Endometrial microvascular endothelial cells (primary cell): ENCODE measurements around the gene ESYT2. TPM values are rescaled to one million over a fixed set of nuclear protein-coding genes. Genes with fewer than 3 reads are reported as not detected.

Experiments
- in situ Hi-C: cut with HindIII; loops from 2 replicates; pipeline ENCODE4 v1.10.0; 2017; ENCODE audit warnings: low sequenced_read_pairs, low pct_unique_long_range_greater_than_20kb; ENCODE audit errors: inconsistent ontology term
- total RNA-seq: library from RNA; depleted of rRNA; stranded (reverse); fragments of >200 nt; gene quantifications from one replicate; pipeline ENCODE4 v1.2.3, GENCODE V29; 2015; ENCODE audit errors: inconsistent ontology term

ESYT2 gene
- total RNA-seq, 1 donor from 2014 or later: 42.9 TPM

DNA sequence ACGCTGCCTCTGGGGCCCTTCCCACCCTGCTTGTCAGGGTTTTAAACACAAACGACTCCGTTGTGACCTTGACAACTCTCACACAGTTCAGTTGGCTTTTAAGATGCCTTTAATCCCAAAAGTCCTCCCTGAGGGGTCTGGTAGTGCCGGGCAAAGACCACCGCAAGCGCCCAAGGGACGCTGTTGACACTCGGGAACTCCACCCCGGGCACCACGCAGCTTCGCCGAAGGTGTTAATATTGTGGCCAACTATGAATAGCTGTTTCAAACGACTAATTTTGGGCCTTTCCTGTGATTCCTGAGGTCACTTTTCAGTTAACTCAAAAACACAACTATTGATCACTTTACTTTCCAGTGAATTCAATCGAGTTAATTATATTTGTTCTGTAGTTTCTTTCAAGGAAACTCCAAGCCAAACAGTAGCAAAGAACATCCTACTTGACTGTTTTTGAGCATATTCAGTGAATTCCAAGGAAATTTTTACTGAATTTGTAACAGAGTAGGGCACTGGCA, 958 bp upstream of the ESYT2 start:
- in situ Hi-C loops: no loop called here

DNA sequence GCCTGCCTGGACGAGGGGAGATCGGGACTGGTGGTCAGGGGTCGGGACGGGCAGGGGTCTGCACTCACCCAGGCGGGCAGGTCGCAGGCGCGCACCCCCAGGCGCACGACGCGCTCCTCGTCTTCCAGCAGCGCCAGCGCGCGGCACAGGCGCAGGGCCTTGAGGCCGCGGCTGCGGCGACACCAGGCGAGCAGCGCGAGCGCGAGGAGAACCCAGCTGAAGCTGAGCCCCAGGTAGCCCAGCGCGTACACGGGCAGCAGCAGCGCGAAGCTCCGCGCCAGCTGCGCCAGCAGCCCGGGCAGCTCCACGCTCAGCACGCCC, 328 bp downstream of the ESYT2 start:
- in situ Hi-C loops: no loop called here

DNA sequence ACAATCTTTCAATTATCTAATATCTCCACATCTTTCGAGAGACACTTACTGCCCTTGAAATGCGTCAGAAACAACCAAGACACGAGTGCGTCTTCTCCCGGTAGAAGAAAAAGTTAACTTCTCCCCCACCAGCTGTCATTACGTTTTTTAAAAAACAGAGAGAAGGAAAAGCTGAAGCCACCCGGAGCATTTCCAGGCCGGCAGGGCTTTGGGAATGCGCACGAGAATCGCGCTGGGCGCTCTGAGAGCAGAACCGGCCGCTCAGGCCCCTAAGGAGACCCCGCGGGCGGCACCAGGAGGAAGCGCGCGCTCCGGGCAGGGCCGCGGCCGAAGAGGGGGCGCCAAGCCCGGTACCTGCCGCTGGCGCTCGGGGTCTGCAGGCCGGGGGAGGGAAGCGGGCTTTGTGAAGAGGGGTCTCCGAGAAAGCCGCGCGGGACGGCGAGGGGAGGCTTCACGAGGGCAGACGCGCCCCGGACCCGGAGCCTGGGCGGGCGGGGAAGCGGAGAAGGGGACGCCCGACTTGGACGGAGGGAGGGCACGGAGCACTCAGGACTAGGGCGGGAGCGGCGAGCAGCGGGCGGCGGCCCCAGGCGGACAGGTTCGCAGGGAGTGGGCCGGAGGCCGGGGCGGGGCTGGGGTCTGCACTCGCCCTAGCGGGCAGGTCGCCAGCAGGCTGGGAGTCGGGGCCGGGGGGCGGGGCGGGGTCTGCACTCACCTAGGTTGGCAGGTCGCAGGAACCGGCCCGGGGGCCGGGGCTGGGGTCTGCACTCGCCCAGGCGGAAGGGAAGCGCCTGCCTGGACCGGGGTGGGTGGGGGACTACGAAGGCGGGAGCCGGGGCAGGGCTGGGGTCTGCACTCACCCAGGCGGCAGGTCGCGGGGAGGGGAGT, 932 bp downstream of the ESYT2 start:
- in situ Hi-C loops: no loop called here

DNA sequence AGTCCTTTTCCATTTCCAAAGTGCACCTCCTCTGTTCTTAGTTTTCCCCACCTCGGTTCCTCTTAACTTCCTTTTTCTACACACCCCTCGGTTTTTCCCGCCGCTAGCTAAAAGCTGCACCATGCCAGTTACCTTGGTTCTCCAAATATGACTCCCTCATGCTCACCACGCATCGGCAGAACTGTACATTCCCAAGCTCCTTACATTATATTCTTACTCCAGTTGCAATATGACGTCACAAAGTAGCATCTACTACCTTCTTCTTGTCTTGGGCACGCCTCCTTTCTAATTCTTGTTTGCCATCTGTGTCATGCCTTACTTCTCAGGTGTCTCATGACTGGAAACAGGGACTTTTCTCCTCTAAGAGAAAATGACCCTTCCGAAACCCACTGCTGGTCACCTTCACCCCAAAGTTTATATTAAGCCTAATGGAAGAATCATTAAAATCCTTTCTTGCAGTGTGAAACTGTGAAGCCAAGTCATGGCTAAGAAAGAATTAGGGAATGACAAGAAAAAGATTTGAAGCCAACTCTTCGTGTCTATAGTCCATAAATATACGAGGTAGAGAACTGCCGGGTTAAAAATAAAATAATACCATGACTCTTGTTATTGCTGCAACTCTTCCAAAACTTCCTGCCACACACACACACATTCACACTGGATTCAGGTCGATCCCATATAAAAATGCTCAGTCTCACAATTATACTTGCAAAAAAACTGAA, 1.7 kb downstream of the ESYT2 start:
- in situ Hi-C loops: no loop called here

DNA sequence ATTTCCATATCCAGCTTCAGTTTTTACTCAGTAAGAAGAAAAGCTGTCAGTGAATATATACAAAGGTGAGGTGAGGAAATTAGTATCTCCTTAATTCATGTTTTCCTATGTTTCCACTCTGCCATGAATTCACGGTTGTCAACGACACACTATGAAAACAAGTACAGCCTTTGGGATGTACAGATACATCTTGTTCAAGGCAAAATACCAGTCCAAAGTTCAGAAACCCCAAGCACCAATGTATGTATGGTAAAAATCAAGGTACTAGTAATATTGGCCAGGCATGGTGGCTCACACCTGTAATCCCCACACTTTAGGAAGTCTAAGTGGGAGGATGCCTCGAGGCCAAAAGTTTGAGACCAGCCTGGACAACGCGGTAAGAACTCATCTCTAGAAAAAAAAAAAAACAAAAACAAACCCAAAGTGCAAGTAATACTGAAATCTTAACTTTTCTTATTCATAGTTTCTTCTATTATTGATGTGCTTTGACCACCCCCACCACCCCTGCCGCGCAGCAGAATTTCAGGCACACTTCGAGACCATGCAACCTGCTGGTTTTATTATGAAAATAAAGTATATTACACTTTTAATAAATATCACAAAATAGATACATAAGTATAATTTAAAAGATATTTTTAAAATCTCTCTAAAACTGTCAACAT, 3.5 kb downstream of the ESYT2 start:
- in situ Hi-C loops: no loop called here

DNA sequence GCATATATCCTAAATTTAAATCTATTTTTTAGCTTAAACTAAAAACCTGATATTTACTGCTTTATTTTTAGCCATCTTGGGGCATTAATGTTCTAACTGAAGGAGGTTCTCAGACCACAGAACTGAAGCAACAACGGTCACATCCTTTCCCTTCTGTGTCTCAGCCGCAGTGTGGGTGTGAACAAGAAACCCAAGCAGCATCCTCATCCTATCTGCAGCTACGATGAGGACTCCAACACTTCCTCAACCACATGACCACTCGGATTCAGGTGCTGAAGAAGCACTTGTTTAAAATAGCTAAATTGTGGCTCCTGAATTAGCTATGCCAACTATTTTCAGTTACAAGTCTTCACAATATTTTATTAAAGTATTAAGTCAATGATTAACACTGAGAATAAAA, 5.3 kb downstream of the ESYT2 start:
- in situ Hi-C loops: no loop called here

DNA sequence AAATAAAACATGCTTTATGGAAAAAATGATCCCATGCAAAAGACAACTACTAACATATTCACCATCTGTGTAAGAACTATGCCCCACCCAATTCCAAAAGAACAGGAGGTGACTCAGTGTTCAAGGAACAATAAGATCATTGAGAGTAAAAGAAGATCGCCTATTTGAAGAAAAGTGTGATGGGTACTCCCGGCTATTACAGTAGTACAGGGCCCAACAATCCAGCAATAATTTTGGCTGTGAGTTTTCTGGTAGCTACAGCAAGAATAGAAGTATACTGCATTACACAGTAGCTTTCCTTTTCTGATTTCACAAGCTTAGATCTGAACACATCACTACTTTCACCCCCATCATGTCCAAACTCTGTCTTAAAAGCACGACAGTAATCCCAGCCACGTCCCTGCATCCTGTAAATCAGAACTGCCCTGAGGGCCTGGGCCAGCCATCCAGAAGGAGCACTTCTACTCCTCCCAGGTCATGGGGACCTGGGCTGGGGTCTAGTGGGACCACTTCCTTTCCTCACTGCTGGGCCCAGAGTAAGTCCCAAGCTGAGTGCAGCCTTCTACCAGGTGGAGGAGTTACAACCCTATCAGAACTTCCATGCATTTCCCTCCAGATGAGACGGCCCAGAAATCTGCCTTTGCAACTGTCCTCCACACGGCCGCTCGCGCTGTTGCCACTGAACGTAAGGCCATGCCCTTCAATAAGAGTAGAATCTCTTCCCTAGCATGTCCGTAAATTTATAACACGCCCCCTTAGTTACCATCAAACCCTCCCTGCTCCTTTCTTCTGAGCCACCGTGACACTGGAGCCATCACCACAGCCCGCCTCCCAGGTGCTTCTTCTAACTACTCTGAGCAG, 7.9 kb downstream of the ESYT2 start:
- in situ Hi-C loops: no loop called here

DNA sequence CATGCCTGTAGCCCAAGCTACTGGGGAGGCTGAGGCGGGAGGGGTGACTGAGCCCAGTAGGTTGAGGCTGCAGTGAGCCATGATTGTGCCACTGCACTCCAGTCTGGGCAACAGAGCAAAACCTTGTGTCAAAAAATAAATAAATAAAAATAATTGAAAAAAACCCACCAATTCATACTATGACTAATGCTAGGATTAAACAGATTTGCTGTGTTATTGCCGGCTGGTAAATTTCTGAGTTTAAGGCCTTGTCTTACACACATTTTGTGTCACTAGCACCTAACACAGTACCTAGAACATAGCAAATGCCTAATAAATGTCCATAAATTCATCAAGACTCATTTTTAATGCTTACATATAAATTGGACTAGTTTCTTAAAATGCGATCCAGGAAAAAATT, 8.7 kb downstream of the ESYT2 start:
- in situ Hi-C loops: no loop called here

DNA sequence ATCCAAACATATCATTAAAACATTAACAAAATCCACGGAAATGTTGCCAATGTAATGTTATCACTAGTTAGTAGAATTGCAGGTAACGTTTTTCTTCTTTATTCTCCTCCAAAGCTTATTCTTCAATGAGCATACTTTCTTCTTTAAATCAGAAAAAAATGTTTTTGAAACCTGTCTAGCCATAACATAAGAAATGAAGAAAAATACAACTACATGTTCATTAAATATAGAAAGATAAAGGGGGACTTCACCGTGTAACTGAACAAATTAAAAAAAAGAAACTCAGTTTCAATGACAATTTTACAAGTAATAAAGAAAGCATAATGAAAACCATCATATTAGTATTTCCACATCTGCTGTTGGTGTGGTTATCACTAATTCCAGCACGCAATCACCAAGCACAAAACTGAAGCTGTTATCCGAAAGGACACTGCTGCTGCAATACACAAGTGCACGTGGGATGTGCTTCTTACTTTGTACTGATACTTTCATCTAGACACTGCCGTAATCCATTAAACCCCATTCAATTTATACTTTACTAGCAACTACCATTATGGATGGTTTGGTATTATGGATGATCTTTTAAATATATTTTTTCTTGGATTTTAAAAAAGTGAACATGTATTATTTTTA, 9.6 kb downstream of the ESYT2 start:
- in situ Hi-C loops: no loop called here

DNA sequence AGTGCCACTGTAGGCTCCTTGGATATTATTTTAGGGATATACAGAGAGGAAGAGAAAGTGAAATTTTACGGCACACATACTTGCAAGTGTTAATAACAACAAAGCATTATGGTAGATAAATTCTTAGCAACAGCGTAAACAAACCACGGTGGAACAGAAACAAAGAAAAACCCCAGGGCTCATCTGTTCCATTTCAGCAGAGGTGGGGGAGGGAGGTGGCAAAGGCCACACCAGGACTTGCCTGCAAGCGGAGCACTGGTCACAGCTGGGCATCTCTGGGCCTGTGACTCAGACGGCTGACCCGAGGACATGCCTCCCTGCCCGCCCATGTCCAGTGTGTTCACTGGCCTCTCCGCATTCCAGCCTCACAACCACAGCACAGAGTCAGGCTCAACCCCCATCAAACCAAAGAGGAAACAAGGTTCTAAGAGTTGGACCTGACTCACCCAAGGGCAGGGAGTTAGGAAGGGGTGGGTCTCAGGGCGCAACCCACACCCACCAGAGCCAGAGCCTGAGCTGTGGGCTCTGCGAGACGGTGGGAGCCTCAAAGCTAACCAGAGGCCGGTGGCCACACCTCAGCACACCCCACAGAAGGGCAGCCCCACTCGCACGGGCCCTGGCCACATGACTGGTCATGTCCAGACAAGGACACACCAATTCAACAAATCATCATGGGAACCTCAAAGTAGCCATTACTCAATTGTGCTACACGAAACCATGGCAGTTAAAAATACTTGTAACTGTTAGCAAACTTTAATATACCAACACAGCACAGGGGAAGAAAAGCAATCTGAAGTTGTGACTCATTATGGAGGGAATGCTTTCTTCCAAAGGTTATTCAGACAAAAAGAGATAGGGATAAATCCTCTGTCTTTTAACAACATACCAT, 10.7 kb downstream of the ESYT2 start:
- in situ Hi-C loops: no loop called here

DNA sequence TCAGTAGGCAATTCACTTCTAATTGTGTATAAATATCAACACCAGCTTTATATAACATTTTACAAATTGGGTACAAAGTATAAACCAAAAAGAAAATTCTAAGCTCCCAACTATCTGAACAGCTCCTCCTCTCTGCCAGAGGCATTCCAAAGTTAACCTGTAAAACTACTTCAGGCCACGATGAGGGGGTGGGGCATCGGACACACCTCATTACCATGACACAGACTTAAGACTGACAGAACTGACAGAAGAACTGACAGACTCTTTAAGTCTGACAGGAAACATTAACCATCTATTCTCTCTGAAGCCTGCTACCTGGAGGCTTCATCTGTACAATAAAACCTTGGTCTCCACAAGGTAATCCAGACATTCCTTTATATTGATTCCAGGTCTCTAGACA, 12.3 kb downstream of the ESYT2 start:
- in situ Hi-C loops: no loop called here

DNA sequence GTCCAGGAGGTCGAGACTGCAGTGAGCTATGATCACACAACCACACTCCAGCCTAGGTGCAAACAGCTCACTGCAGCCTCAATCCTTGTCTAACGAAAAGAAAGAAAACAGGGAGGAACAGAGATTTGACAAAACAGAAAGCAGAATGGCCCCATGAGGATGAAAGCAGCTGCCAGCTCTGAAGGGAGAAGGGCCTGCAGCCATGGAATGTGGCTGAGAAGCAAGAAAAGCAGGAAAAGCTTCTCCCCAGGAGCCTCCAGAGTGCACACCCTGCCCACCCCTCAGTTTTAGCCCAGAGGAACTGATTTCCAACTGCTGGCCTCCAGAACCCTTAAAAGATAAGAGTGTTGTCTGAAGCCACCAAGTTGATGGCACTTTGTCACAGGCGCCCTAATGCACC, 13.0 kb downstream of the ESYT2 start:
- in situ Hi-C loops: no loop called here

DNA sequence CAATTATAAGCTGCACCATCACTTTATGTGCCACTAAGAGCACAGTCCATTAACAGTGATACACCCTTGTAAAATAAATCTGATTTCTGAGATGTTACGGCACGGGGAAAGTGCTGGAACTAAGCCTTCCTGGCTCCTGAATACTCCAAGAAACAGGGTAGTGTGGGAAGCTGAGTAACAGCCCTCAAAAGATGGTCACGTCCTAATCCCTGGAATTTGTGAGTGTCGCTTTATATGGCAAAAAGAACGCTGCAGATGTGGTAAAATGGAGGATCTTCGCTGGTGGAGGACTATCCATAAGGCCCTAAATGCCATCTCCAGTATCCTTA, 13.5 kb downstream of the ESYT2 start:
- in situ Hi-C loops: no loop called here

DNA sequence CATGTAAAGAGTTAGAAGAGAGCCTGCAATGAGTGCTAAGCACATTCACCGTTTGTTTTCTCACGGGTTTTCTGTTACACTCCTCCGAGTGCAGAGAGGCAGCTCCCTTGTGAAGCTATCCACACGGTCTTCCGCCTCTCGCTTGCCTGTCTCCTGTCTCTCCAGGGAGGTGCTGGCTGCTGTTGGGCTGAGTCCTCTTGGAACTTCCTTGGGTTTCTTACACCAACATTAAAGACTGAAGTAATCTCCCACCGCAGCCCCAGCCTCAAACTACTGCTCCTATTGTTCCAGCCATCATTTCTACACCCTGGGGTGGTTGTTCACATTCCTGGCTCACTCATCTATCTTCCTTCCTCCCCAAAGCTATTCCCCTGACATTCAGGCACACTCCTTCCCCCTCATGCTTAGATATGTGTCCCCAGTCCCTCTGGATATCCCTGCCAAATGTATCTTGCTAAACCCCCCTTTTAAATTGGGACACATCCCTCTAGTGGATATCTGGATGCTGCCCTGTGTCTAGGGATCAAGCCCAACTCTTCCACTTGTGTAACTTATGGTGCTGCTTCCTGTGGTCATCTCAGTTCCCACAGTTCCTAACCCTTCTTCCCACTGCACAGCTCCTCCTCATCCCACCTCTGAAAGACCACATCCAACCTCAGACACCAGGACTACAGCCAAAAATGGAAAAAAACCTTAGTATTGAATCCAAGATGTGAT, 14.1 kb downstream of the ESYT2 start:
- in situ Hi-C loops: no loop called here

DNA sequence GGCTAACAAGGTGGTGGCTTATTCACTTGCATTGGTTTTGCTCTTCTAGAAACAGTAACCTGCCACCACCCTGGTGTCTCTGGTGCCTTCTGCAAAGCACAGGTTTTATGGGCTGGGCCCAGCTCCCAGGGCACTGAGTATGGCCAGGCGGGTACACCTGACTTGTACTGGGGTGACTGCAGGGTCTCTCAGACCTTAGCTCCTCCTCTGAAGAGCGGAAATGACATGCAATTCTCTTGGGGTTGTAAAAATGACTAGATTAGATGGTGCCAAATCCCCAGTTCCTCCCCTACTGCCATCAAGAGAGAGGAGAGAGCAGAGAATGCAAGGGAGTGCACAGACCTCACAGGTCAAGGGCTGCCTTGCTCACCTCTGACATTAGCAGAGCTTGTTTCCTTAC, 14.7 kb downstream of the ESYT2 start:
- in situ Hi-C loops: no loop called here

DNA sequence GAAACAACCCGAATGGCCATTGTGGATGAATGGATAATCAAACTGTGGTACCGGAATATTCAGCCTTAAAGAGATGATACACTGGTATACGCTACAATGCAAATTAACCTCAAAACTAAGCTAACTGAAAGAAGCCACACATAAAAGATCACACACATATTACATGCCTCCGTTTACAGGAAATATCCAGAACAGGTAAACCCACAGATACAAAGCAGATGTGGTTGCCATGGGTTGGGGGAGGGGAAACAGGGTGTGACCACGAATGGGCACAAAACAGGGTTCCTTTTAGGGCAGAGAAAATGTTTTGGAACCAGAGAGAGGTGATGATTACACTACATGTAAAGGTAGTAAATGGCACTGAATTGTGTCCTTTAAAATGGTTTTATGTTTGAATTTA, 16.6 kb downstream of the ESYT2 start:
- in situ Hi-C loops: no loop called here

DNA sequence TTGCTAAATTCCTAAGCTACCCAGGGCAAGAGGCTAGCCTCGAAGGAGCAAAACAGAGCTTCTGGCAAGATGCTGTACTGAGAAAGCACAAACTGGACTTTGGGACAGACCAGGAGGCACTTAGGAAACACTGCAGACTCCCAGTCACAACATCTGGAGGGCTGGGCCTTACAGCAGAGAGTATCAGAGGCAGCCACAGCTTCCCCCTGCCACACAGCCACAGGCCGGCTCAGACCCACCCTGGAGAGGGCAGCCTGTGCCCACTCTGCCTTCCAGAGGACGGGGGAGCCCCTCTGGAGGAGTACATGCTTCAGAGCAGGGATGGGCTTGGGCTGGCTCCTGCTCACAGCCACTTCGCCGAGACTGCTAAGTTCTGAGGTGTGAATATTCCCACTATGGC, 17.4 kb downstream of the ESYT2 start:
- in situ Hi-C loops: no loop called here
